ENCODE measurements around the gene SLBP.

SLBP gene

DNA sequence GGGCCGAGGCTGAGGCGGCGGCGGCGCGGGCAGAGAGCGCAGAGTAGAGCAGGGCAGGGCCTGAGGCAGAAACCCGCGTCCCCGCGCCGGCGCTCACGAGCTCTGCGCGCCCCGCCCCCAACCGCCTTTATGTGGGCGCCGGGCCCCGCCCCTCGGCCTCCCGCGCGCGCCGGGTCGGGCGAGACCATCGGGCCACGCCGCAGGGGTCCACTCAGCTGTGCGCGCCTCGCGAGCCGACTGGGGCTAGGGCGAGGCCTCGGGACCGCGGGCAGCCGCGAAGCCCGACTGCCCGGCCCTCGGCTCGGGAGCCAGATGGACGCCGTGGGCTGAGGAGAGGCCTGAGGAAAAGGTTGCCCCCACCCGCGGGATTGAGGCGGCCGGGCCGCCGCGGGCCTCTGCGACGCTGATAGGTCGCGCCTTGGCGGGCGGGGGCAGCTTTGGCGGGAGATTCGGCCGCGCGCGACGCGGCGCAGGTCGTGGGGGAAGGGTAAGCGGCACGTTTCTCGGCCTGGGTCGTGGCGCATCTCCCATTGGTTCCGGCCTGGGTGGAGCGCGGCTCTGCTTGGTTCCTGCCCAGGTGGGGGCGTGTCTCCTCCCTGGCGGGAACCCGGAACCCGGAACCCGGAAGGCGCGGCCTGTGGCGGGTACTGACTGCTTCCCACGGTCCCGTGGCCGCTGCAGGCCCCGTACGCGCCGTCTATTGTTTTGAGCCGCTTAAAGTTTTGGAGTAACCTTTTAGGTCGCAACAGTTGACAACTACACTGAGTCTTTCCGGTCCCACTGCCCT is at the start of gene SLBP:
Gene SLBP, minus strand, starts transcription at position 104 of the 787 bp plus-strand sequence. CDS start 131 bp downstream, outside the sequence.
- peak; percentile 95 to 96 for DNase-seq

DNA sequence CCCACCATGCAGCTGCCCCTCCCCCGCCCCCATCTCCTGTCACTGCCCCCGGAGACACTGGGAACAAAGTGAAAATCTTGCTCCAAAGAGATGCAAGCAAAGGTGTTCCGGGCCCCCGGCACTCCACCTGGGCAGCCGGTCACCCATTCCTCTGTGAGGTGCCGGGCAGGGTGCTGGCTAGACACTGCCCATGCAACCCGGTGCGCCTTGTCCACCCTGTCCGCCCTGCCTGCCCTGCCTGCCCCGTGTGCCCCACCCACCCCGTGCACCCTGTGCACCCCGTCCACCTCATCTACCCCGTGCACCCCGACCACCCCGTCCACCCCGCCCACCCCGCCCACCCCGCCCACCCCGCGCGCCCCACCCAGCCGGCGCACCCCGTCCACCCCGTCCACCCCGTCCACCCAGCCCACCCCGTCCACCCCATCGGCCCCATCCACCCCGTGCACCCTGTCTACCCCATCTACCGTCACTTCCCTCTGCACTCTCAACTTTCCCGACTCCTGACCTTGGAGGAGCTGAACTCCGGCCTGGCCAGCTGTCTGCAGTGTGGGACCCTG is 49.1 kb upstream of the SLBP start:
- no peak for DNase-seq

DNA sequence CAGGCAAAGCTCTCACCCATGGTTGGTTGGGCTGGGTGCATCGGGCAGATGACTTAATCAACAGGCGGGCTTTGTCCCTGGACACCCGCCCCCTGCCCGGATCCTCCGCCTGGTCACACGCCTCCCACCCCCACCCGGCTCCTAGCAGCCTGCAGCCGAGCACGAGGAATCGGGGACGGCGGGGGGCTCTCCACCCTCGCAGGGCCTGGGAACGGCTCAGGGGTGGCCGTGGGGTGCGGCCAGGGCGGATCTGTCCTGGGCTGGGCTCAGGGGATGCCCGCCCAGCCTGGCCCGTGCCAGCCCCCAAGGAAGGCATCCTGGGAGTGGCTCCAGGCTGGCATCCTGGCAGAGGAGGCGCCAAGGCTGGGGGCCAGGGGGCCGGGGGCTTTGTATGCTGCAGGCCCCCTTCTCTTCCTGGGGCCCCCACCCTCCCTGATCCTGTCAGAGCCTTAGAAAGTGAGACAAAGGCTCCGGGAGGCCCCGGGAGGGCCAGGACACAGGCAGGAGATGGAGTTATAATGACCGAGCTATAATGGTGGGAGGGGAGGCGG is 48.5 kb upstream of the SLBP start:
- no peak for DNase-seq

DNA sequence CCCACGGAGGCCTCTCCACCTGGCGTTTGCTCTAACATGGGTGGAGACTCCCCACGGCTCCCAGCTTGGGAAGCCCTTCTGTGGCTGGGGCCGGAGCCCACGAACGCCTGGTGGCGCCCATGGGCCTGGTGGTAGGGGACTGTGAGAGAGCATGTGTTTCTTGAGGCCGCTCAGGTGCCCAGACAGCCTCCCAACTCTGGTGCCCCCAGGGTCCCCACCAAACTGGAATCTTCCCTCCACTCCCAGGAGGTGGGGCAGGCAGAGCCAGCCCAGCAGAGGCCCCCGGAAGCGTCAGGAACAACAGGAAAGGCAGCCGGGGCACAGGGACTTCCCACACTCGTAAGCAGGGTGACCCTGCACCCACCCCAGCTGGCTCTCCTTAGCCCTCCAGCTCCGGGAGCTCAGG is 47.7 kb upstream of the SLBP start:
- DNase-seq = no peak

DNA sequence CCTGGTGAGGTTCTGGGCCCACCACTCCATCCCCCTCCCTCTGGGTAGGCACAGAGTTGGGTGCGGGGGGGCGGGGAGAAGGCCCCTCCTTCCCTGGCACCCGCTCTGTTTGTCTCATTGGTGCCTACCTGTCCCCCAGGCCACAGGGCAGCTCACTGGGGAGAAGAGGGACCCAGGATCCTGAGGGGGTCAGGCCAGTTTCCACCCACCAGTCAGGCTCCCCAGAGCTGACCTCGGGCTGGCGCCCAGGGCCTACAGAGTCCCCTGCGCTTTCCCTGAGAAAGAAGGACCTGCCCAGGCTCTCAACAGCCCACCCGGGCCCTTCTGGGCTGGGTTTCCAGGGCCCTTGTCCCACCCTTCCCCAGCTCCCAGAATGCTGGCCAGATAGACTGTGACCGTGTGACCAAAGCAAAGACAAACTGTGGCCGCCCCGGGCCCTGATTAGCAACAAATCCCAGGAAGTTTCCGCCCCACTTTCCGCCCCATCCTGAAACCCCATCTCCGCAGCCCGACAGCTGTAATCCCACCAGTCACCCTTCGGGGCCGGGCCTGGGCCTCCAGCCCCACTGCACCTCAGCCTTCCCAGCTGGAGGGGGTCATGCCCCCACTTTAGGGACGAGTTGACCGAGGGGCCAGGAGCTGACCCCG is 47.2 kb upstream of the SLBP start:
- DNase-seq = no peak

DNA sequence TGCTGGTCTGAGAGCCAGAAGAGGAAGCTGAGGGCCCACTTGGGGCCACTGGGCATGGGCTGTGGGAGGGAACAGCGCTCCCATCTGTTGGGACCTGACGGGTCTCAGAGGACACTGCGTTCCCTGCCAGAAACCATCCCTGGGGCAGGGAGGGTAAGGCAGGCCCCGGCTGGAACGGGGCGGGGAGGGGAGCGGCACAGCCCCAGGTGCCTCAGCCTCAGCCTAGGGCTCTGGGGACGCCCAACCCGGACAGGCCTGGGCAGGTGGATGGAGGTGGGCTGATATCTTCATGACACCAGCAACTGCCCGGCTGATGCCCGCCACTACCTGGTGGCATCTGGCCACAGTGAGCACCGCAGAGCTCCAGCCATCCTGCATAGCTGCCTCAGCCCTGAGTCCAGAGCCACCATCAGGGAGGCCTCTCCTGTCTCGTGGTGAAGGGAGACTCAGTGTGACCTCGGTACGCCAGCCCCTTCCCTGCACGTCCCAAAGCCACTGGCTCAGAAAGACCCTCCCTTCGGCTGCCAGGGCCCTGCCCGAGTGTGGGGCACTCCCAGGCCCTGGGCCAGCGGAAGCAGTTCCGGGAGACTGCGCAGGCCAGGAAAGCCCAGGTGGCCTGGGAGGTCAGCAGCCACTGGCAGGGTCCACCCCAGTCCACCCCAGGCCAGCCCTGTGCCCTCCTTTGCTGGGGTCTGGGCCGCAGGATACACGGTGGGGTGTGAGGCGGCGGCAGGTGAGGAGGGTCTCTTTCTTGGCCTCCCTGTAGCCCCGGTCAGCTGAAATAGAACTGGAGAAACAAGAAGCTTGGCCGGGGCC is 46.4 kb upstream of the SLBP start:
- no peak for DNase-seq

DNA sequence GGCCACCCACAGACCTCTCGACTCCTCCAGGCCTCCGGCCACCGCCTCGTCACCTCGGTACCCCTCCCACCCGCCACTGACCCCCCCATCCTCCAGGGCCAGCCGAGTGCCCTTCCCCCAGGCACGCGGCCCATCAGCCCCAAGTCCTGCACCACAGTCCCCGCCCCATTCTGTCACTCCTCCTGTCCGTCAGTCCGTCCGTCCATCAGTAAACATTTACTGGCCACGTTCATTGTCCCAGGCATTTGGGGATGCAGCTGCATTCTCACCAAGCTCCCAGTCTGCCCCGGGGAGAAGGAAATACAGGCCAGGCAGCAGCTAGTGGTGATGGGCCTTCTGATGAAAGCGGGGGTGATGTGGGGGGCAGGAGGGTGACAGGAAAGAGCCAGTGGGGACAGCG is 45.7 kb upstream of the SLBP start:
- DNase-seq = no peak

DNA sequence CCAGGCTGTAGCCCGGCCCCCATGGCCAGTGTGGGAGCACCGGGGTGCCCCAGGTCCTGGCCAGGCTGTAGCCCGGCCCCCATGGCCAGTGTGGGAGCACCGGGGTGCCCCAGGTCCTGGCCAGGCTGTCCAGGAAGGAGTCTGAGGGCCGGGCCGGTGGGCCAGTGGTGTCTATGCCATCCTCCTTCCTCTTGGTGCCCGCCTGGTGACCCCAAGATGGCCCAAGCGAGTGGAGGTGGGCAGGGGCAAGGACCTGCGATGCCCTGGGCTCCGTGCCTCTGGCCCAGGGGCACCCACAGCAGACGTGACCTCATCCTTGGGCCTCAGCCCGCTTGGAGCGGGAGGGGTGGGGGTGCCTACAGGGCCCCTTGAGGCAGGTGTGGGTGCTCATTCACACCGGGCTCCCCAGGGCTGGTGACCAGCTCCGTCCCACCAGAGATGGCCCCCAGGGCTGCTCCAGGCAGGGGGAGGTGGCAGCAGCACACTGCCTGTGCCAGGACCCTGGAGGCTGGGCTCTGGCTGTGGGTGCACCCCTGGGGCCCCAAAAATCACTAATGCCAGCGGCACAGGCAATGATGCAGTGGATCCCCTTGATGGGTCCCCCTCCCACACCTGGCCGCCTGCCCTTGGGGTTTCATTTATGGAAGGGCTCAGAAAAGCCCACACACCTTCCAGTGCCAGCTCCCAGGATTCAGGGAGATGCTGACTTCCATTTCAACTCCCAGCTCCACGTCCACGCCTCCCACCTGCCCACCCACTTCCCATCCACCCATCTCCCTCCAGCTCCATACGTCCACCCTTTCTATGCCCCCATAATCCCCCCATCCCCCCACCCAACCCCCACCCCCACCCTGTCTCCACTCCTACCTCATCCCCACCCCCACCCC is 45.0 kb upstream of the SLBP start:
- no peak for DNase-seq

DNA sequence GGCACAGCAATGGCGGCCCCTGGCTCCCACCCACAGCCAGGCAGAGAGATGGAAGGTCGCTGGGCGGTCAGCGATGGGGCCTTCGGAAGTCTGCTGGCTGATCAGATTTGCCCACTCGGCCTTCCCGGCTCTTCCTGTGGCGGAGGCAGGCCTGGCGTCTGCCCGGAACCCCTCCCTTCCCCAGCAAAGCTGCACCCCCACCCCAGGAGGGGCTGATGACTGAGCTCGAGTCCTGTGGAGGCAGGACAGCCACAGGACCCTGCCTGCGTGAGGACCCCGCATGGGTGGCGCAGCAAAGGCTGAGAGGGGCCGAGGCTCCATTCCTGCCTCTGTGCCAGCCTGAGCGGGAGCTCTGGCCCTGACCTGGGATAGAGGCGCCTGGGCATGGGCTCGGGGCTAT is 44.0 kb upstream of the SLBP start:
- DNase-seq = no peak

DNA sequence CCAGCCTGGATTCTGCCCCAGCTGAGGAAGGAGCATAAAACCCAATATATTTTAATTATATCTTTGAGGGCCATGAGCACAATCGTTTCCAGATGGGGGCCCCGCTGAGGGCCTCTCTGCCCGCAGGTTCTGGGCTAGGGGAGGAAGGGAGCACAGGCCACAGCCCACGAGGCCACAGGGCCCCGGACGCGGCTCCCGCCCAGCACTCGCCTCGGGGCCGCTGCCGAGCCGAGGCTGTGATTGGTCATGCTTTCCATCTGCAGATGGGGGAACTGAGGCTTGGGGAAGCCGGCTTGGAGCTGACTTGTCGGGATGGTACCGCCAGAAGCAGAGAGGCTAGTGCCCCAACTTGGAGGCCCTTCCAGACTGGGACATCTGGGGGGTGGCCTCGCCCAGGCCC is 43.2 kb upstream of the SLBP start:
- DNase-seq = no peak

DNA sequence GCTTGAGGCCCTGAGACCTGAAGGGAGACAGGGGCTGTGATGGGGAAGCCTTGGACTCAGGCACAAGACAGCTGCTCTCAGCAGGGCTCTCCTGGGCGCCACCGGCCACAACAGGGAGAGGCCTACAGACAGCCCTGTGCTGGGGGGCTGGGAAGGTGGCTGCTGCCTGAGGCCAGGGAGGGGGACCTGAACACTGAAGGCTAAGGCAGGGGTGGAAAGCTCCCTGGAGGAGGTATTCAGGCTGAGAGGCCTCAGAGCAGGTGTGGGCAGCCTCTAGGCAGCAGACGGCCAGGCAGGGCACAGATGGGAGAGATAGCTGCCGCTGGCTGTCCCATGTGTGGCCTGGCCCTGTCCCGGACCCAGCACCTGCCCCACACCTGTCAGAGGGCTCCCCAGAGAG is 42.2 kb upstream of the SLBP start:
- no peak for DNase-seq

DNA sequence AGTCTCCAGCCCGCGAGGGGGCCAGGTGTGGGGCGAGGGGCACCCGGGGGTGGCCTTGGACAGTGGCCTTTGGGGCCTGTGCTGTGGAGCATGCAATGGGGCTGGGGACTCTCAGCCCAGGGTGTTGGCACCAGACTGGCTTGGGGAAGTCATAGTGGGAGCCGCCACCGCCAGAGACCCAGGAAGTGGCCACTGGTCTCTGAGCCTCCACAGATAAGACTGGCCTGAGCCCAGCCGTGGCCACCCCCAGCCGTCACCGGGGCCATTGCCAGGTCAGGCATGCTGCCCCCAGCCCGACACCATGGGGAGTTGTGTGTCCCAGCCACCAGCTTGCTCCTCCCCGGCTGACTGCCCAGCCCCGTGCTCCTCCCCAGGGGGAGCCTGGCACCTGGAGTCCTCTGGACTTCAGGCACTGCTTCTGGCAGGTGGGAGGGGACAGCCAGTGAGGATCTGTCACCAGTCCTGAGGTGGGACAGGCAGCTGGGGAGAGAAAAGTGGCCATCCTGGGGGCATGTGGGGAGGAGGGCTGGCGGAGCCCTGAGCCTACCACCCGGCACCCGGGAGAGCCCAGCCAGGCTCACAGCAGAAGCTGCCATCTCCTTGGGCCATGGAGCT is 41.7 kb upstream of the SLBP start:
- no peak for DNase-seq

DNA sequence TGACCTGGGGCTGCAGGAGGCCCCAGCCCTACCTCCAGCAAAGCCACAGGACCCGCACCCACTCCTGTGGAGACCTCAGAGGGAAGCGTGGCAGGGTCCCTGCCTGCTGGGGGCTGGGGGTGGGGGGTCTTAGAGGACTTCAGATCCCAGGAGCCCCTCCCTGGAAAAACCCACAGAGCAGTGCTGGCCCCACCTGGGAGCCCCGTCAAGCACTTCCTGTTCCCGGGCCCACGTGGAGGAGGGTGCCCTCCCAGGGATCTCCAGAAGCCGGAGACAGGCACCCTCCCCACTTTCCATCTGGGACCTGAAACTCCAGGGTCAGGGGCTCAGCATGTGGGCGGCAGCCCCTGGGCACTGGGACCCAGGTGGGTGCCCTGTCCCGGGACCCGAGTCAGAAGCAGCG is 41.2 kb upstream of the SLBP start:
- no peak for DNase-seq

DNA sequence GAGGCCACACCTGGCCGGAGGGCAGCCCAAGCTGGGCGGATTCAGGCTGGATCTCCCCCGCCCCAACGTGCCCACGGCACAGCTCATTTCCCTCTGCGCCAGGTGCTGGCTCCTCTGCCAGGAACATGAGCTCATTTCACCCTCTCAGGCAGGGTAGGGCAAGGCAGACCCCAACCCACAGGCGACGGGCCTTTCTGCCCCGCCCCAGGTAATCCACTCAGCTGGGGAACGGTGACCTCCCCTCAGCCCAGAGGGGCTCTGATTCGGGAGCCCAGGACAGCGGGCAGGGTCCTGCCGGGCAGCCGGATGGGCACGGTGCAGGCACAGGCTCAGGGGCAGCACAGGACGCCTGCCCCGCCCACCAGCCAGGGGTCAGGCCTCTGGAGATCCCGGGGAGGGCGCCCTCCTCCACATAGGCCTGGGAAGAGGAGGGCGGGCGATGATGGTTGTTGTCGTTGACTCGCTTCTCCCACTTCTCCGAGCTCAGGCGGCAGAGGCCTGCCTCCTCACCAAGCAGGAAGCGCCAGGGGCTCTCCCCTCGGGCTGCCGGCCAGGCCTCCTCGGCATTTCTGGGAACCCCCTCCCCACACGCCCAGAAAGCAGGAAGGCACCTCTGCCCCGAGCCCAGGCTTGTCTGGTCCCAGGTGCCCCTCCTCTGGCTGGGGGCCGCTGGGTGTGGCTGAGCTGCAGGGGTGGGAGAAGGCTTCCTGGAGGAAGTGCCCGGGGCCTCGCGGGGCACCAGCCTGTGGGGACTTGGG is 40.3 kb upstream of the SLBP start:
- peak; percentile 53 to 76 for DNase-seq

DNA sequence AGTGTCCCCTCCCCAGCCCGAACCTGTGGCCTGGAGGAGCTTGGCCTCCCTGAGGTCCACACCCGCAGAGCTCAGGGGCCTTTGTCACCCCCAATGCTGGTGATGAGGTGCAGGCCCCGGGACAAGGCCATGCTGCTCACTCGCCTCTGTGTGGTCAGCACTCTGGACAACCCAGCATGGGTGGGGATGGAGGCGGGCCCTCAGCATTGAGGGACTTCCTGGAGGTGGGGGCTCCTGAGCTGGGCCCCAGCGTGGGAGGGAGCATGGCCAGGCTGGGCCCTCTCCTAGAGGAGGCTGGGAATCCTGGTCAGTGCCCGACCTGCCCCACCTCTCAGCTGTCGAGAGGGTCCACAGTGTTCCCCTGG is 39.8 kb upstream of the SLBP start:
- no peak for DNase-seq

DNA sequence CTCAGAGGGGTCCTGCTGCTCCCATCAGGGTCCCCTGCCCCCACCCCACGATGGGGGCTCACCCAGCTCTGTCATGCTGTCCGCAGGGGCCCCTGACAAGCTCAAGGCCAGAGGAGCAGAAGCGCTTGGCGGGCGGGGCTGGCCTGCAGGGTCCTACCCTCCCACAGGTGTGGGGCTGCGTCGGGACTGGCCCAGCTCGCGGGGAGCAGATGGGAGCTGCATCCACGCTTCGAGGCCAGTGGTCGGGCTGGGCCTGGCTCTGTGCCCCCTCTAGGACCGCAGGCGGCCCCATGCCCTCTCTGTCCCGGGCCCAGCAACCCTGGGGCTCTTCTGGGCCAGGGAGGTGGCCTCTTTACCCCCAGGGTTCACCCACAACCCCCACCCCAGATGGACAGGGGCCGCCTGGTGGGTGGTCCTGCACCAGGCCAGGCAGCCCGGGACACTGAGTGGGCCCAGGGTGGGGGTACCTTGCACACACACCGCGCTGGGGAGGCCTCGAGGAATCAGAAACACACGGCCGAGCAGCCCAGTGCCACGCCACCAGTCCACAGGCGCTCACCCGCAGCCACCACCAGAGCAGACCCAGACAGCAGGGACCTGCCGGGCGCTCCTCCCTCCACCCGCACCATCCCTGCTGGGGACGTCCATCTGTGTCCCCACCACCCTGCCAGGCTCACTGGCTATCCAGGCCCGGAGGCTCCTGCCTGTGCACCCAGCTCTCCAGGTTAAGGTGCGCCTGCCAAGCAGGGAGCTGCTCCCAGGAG is 39.2 kb upstream of the SLBP start:
- DNase-seq = no peak

DNA sequence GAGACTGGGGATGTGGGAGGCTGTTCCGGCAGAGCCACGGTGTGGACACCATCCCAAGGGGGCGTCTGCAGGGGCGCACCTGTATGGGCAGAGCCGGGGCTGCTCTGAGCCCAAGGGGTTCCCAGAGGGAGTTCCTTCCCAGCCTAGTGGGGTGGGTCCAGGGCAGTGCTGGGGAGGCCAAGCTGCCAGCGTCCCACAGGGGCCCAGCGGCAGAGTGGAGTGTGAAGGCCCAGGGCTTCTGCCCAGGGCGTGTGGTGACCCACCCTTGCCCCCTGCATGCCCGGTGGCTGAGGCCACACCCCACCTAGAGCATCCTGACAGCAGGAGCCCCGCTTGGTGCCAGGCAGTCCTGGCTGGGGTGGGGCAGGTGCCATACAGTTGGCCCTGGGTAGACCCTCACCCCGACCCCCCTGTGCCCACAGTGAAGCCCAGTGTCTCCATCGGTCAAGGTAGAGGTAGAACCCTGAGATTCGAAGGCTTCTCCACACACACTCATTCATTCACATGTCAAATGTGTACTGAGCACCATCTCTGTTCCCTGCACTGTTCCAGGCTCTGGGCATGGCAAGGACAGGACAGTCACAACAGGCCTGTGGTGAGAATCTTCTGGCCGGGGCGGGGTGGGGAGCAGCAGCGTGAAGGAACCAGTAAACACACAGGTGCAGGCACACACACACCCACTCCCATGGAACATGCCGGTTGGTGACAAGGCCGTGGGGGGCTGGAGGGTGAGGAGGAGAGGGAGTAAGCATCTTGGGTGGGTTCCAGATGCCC is 38.4 kb upstream of the SLBP start:
- no peak for DNase-seq

DNA sequence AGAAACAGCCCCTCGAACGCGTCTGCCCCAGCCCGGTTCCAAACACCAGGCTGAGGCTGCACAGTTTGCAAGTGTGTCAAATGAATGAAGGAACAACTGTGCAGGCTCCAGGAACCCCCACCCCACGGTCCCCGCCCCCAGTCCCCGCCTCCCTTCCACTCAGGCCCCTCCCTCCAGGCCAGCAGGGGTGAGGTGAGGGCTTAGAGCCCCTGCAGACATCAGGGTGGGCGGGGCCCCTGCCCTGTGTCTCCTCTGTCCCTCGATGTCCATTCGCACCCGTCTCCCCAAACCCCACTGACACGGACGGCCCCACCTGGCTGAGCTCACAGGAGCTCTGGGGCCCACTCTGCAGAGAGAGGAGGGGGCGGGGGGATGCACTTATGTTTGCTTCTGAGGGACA is 37.7 kb upstream of the SLBP start:
- DNase-seq = no peak

DNA sequence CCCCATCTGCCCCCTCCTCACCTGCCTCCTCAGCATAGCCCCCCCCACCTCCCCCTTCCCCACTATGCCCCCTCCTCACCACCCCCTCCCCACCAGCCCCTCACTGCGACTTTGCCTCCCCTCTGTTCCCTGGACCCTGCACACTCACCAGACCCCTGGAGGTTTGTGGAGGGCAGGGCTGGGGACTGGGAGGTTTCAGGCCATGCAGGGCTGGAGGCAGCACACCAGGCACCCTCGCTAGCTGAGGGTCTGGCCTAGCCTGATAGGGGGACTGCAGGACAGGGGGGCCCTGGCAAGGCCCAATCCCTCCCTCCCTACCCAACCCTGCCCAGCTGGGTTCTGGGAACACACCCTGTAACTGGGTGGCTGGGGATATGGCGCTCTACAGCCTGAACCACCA is 37.3 kb upstream of the SLBP start:
- DNase-seq = no peak
